BLaER1 (cell line): ENCODE results near the gene CYP4V2.

Experiments
- H3K27ac ChIP-seq: shearing (Covaris generic); formaldehyde crosslinking; 2 replicates; pipeline ENCODE4 v1.8.1; 2022
- H3K27me3 ChIP-seq: shearing (Covaris generic); formaldehyde crosslinking; 2 replicates; pipeline ENCODE4 v1.8.1; 2022
- H3K36me3 ChIP-seq: shearing (Covaris generic); formaldehyde crosslinking; 2 replicates; pipeline ENCODE4 v1.8.1; 2022
- H3K4me1 ChIP-seq: shearing (Covaris generic); formaldehyde crosslinking; 2 replicates; pipeline ENCODE4 v1.8.1; 2022
- H3K4me2 ChIP-seq: shearing (Covaris generic); formaldehyde crosslinking; 2 replicates; pipeline ENCODE4 v1.8.1; 2022
- H3K4me3 ChIP-seq: shearing (Covaris generic); formaldehyde crosslinking; 2 replicates; pipeline ENCODE4 v1.8.1; 2022
- H3K9ac ChIP-seq: shearing (Covaris generic); formaldehyde crosslinking; 2 replicates; pipeline ENCODE4 v1.8.1; 2022
- H3K9me3 ChIP-seq: shearing (Covaris generic); formaldehyde crosslinking; 2 replicates; pipeline ENCODE4 v1.8.1; 2022
- H4K20me1 ChIP-seq: shearing (Covaris generic); formaldehyde crosslinking; 2 replicates; pipeline ENCODE4 v1.8.1; 2022
- Cebpa-rat ChIP-seq: shearing (Covaris generic); IDR thresholded peaks from 2 replicates; pipeline ENCODE4 v1.8.1; 2022

CYP4V2 gene

DNA sequence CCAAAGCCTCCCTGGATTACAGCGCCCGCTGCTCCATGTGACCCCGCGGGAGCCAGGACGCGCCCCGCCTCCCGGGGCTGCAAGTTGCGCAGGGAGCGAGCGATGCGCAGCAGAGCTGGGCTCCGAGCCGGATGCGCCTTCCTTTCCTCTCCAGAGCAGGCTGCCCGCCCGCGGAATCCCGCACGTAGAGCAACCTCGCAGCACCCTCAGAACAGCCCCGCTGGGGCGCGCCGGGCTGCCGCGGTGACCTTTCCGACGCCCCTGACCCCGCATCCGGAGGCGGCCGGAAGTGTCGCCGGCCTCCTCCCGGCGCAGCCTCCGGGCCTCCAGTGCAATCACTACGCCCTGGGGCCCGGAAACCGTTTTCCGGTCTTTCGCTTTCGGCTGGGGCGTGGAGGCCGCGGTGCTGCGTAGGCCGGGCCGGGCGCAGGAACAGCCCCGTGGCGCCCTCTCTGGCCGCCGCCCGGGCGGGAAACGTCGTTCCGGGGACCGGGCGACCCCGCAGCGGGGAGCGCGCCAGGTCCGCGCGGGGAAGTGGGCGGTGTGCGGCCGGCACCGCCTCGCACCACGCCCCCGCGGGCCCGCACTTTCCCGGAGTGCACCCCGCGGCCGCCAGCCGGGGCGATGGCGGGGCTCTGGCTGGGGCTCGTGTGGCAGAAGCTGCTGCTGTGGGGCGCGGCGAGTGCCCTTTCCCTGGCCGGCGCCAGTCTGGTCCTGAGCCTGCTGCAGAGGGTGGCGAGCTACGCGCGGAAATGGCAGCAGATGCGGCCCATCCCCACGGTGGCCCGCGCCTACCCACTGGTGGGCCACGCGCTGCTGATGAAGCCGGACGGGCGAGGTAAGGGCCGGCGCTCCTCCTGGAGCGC is at the start of gene CYP4V2:
Gene CYP4V2, plus strand, starts transcription at position 368 of the 866 bp plus-strand sequence. Its CDS starts 257 bp downstream, at position 625.
- H3K4me1 ChIP-seq = peaks cover 31% of the 10 kb centered on the region
- no peaks in the 10 kb centered on the region for H3K9me3 ChIP-seq
- peak within 1 kb of the TSS; percentile 96 for H3K27ac ChIP-seq
- H3K27me3 ChIP-seq = no peaks in the 10 kb centered on the region
- no peaks in the 10 kb centered on the region for H4K20me1 ChIP-seq
- H3K4me2 ChIP-seq = peak within 1 kb of the TSS; percentile 79
- TF ChIP-seq Cebpa-rat = no peak
- H3K4me3 ChIP-seq = peak within 1 kb of the TSS; percentile 98
- H3K9ac ChIP-seq = peak within 1 kb of the TSS; percentile 95
- peaks cover 18% of the 10 kb centered on the region for H3K36me3 ChIP-seq

DNA sequence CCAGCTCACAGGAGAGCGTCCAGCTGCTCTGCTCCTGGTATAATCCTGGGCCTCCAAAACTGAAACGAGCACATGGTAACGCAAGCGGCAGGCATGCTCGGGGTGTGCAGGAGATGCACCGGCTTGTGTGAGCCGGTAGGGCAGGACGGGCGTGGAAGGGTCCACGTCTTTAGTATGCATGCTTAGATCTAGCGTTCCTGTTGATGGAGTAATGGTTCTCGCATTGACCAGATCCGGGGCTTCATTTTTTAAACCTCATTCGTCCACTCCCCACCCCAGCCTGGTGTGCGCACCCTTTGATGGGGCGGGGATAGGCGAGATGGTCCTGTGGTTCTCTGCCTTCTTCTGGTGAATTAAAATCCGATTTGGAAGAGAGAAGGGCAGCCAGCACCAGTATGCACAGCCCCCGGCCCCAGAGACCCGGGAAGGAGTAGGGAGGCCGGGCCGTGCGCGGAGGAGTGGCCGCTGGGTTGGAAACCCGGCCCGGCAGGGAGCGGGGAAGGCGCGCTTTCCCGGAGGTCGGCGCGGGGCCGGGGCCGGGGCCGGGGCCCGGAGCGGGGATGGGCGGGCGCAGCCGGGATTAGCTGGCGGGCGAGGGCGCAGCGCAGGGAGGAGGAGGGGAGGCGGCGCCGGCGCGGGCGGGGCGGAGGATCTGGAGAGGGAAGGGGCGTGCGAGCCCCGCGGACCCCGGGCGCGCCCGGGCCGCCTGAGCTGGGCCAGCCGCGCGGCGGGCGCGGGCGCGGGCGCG is 47.0 kb upstream of the CYP4V2 start:
- peak overlapping the region; percentile 75 for H3K4me2 ChIP-seq
- no peaks in the 10 kb centered on the region for H4K20me1 ChIP-seq
- no peak for TF ChIP-seq Cebpa-rat
- H3K9ac ChIP-seq = no peak overlapping the region
- H3K9me3 ChIP-seq = 0 out of 2 replicates have a peak, but pooled peaks cover 4% of the 10 kb centered on the region
- peak overlapping the region; percentile 61 for H3K4me3 ChIP-seq
- H3K27me3 ChIP-seq = peaks cover 39% of the 10 kb centered on the region
- H3K27ac ChIP-seq = no peak overlapping the region
- no peaks in the 10 kb centered on the region for H3K4me1 ChIP-seq
- H3K36me3 ChIP-seq = no peaks in the 10 kb centered on the region

DNA sequence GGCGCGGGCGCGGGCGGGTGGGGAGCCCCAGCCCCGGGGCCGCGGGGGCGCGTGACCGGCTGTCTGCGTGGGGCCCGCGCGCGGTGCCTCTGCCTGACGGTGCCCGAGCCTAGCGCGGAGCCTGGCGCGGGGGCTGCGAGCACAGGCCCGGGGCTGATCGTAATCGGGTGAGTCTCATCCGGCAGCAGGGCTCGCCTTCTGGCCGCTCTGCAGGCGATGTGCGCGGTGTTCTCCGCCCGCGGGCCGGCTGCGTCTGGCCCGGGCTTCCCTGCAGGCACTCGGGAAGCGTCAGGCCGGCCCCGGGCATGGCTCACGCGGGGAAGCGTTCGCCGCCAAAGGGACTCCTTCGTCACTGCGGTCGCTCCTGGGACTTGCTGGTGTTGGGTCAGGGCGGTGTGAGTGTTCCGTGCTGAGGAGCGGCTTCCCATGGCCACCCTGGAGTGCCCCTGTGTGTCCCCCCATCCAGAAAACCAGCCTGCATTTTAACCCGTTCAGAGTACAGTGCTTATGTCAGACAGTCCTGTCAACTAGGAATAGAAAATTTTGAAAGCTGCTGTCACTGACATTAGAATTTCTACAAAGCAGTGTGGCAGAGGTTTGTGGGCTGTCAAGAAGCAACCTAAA is 46.3 kb upstream of the CYP4V2 start:
- H3K9me3 ChIP-seq = 0 out of 2 replicates have a peak, but pooled peaks cover 4% of the 10 kb centered on the region
- no peaks in the 10 kb centered on the region for H3K4me1 ChIP-seq
- H3K36me3 ChIP-seq = no peaks in the 10 kb centered on the region
- H3K27me3 ChIP-seq = peaks cover 39% of the 10 kb centered on the region
- TF ChIP-seq Cebpa-rat = no peak
- H3K4me3 ChIP-seq = peak overlapping the region; percentile 61
- H3K27ac ChIP-seq = no peak overlapping the region
- H3K4me2 ChIP-seq = peak overlapping the region; percentile 75
- no peaks in the 10 kb centered on the region for H4K20me1 ChIP-seq
- no peak overlapping the region for H3K9ac ChIP-seq

DNA sequence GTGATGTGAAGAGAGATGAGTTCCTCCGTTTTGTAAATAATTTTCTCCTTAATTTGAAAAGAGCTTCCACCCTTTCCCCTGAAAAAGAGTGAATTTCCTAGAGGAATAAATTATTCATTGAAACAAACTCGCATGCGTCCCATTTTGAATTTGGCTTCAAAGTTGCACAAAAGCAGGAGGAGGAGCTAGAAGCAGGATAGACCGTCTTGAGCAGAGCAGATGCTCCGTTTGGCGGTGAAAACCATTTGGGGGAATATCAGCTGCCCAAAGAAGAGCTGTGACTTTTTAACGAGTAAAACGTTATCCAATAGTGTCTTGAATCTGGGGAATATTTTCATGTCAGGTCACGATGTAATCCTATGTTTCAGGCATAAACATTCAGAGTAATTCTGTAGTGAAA is 44.9 kb upstream of the CYP4V2 start:
- Histone ChIP-seq H3K27me3 (peaks cover 39% of the 10 kb centered on the region), H3K4me2 (no peak overlapping the region), H3K9ac (no peak overlapping the region), H3K36me3 (no peaks in the 10 kb centered on the region), H3K9me3 (0 out of 2 replicates have a peak, but pooled peaks cover 4% of the 10 kb centered on the region), H3K4me3 (no peak overlapping the region), H3K27ac (no peak overlapping the region), H4K20me1 (no peaks in the 10 kb centered on the region), H3K4me1 (no peaks in the 10 kb centered on the region)
- no peak for TF ChIP-seq Cebpa-rat

DNA sequence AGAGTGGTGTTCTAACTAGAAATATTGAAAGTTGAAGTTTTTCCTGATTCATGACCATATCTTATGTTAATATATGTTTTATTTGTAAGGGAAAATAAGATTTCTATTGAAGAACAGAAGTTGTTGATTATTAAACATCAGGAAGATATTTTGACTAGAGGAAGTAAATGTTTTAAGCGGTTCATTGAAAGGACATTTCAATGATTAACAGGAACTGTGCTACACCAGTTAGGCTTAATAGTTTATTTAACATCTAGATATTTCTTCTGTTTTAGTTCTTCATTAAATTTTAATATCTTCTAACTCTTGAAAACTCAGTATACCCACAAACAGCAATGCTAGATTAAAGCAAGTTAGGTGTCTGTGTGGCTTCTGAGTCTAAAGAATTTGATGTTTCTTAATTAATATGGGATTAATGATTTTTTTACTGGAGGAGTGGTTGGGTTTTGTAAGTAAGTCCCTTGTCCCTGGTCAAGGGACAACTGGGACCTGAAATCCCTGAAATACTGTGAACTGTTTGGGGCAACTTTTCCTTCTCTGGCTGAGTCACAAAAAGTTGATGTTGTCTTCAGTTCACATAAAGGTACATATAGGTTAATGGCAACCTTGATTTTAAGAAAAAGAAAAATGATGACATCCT is 42.9 kb upstream of the CYP4V2 start:
- no peak overlapping the region for H3K4me3 ChIP-seq
- H3K9ac ChIP-seq = no peak overlapping the region
- no peak overlapping the region for H3K4me2 ChIP-seq
- peaks cover 39% of the 10 kb centered on the region for H3K27me3 ChIP-seq
- no peak for TF ChIP-seq Cebpa-rat
- H3K36me3 ChIP-seq = no peaks in the 10 kb centered on the region
- 0 out of 2 replicates have a peak, but pooled peaks cover 4% of the 10 kb centered on the region for H3K9me3 ChIP-seq
- no peak overlapping the region for H3K27ac ChIP-seq
- no peaks in the 10 kb centered on the region for H4K20me1 ChIP-seq
- no peaks in the 10 kb centered on the region for H3K4me1 ChIP-seq

DNA sequence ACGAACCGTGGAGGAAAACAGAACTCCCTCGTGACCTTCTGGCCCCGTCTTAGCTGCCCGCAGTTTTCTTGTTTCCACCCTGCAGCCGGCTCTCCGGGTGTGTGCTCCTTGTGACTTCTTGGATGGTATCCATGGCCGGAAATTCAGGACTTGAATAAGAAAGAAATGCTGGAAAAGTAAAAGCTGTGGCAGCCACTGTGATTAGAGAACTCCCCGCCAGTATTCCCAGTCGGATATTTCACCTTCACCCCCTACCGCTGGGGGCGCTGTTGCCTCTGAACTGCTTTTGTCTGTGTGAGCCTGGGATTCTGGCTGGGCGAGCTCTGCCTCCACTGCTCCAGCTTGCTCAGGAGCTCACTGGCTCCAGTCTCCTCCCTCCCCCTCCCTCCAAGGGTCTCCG is 41.5 kb upstream of the CYP4V2 start:
- Histone ChIP-seq H3K4me3 (no peak overlapping the region), H3K4me1 (no peaks in the 10 kb centered on the region), H4K20me1 (no peaks in the 10 kb centered on the region), H3K4me2 (no peak overlapping the region), H3K9ac (no peak overlapping the region), H3K27ac (no peak overlapping the region), H3K27me3 (peaks cover 24% of the 10 kb centered on the region), H3K9me3 (peaks cover 11% of the 10 kb centered on the region), H3K36me3 (no peaks in the 10 kb centered on the region)
- no peak for TF ChIP-seq Cebpa-rat

DNA sequence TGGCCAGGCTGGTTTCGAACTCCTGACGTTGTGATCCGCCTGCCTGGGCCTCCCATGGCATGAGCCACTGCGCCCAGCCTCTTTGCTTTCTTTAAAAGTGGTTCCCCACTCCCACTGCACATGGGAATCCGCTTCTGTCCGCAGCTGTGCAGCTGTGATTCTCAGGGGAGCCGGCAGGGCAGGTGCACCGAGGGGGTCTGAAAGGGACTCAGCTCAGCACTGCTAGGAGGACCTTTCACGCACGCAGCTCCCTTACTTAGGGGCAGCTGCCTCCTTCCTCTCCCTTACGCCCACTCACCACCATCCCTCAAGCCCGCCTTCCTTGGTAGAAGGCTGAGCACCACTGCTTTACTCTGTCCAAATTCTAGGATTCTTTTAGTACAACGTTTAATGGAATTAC is 40.4 kb upstream of the CYP4V2 start:
- Histone ChIP-seq H3K9me3 (peaks cover 13% of the 10 kb centered on the region), H3K4me2 (no peak overlapping the region)
- TF ChIP-seq Cebpa-rat = no peak

DNA sequence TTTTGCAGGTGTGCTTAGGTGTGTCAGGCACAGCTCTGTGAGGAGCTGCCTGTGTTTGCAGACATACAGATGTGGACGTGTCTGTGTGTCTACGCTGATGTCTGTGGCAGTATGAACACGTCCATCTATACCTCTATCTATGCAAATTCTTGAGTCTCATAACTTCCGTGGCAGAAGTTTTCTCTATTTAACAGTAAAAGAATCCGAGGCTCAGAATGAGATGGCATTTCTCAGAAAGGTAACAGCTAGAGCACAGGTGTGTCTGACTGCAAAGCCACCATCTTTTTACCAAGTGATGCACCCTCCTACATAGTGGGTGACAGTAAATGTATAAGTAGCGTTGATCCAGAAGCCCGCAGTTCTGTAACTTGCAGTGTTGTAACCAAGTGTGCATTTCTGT is 39.9 kb upstream of the CYP4V2 start:
- no peaks in the 10 kb centered on the region for H3K4me1 ChIP-seq
- H3K9ac ChIP-seq = no peak overlapping the region
- no peaks in the 10 kb centered on the region for H4K20me1 ChIP-seq
- TF ChIP-seq Cebpa-rat = no peak
- no peak overlapping the region for H3K4me2 ChIP-seq
- H3K36me3 ChIP-seq = no peaks in the 10 kb centered on the region
- H3K27me3 ChIP-seq = peaks cover 8% of the 10 kb centered on the region
- H3K4me3 ChIP-seq = no peak overlapping the region
- no peak overlapping the region for H3K27ac ChIP-seq
- H3K9me3 ChIP-seq = peaks cover 13% of the 10 kb centered on the region

More for the DNA sequence above, 40.4 kb upstream of the CYP4V2 start:
- no peak overlapping the region for H3K9ac ChIP-seq
- no peak overlapping the region for H3K27ac ChIP-seq
- no peaks in the 10 kb centered on the region for H3K36me3 ChIP-seq
- H3K4me3 ChIP-seq = no peak overlapping the region
- H3K27me3 ChIP-seq = peaks cover 14% of the 10 kb centered on the region
- H3K4me1 ChIP-seq = no peaks in the 10 kb centered on the region
- H4K20me1 ChIP-seq = no peaks in the 10 kb centered on the region

DNA sequence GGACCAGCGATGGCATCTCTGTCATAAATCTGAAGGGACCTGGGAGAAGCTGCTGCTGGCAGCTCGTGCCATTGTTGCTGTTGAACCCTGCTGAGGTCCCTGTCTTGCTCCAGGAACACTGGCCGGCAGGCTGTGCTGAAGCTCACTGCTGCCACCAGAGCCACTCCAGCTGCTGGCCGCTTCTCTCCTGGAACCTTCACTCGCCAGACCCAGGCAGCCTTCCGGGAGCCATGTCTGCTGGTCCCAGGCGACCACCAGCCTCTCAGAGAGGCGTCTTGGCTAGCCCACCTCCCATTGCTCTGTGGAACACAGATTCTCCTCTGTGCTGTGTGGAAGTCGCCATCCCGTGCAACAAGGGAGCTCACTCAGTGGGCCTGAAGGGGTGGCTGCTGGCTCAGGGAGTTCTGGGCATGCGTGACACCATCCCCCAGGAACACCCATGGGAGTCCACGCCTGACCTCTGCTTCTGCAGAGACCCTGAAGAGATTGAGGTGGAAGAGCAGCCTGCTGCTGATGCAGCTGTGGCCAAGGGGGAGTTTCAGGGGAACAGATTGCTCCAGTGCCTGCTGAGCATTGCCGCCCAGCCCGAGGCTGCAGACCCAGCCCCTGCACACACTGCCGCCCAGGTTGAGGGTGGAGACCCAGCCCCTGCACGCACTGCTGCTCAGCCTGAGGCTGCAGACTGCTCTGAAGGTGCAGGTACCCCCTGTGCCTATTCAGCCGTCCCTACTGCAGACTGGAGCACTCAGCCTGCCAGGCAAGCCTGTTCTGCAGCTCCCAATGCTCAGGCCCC is 33.1 kb upstream of the CYP4V2 start:
- no peak overlapping the region for H3K4me3 ChIP-seq
- H4K20me1 ChIP-seq = no peaks in the 10 kb centered on the region
- H3K27ac ChIP-seq = no peak overlapping the region
- H3K9ac ChIP-seq = no peak overlapping the region
- H3K27me3 ChIP-seq = no peaks in the 10 kb centered on the region
- H3K4me1 ChIP-seq = peaks cover 6% of the 10 kb centered on the region; the same call in 1 of the 2 replicates
- no peak overlapping the region for H3K4me2 ChIP-seq
- no peak for TF ChIP-seq Cebpa-rat
- no peaks in the 10 kb centered on the region for H3K36me3 ChIP-seq
- peaks cover 13% of the 10 kb centered on the region for H3K9me3 ChIP-seq
